Measurements from ENCODE around the gene CARS2.
"Not testable (repeated sequence)": the region's sequence is repeated elsewhere in the genome, so short reads cannot be mapped to it uniquely, and the experiment has no call there.

The CARS2 gene

GRCh38 chr13:110677731-110678545 lies 28.0 kb downstream of the CARS2 start:
- no peak for TF ChIP-seq CTCF (IDR thresholded peaks at IDR 0.05; ENCODE audit: low read depth, low read length)
- no peak for DNase-seq
- H3K9me3 ChIP-seq, result no peaks in the 10 kb centered on the region
- H3K36me3 ChIP-seq, result peaks cover 34% of the 10 kb centered on the region
- no peaks in the 10 kb centered on the region for H3K4me1 ChIP-seq
- no peak overlapping the region for H3K4me3 ChIP-seq (ENCODE audit: low read depth, low read length)
- H3K27me3 ChIP-seq, result no peaks in the 10 kb centered on the region

- no peak overlapping the region for H3K4me3 ChIP-seq (ENCODE audit: low read depth, low read length)
- H3K27me3 ChIP-seq, result no peaks in the 10 kb centered on the region
- peaks cover 26% of the 10 kb centered on the region for H3K36me3 ChIP-seq
- TF ChIP-seq CTCF (IDR thresholded peaks at IDR 0.05; ENCODE audit: low read depth, low read length), result no peak
- no peak for DNase-seq
- no peaks in the 10 kb centered on the region for H3K9me3 ChIP-seq
- no peaks in the 10 kb centered on the region for H3K4me1 ChIP-seq
Measured at GRCh38 chr13:110676595-110677587, 29.0 kb downstream of the CARS2 start.

GRCh38 chr13:110669814-110670213 lies 36.1 kb downstream of the CARS2 start:
- not testable (repeated sequence) for DNase-seq; H3K27me3 ChIP-seq; H3K9me3 ChIP-seq; H3K4me3 ChIP-seq (ENCODE audit: low read depth, low read length); H3K4me1 ChIP-seq
- peaks cover 30% of the 10 kb centered on the region for H3K36me3 ChIP-seq

- Histone ChIP-seq H3K36me3 (peaks cover 30% of the 10 kb centered on the region), H3K9me3 (no peaks in the 10 kb centered on the region), H3K4me1 (no peaks in the 10 kb centered on the region), H3K27me3 (no peaks in the 10 kb centered on the region), H3K4me3 (ENCODE audit: low read depth, low read length) (no peak overlapping the region)
- DNase-seq, result no peak
- TF ChIP-seq CTCF (IDR thresholded peaks at IDR 0.05; ENCODE audit: low read depth, low read length), result no peak
Measured at GRCh38 chr13:110669036-110669435, 36.9 kb downstream of the CARS2 start.

- Histone ChIP-seq H3K36me3 (peaks cover 45% of the 10 kb centered on the region), H3K9me3 (no peaks in the 10 kb centered on the region), H3K4me3 (ENCODE audit: low read depth, low read length) (no peak overlapping the region), H3K4me1 (no peaks in the 10 kb centered on the region), H3K27me3 (no peaks in the 10 kb centered on the region)
- TF ChIP-seq CTCF (IDR thresholded peaks at IDR 0.05; ENCODE audit: low read depth, low read length), result no peak
- DNase-seq, result no peak
Measured at GRCh38 chr13:110666255-110666533, 39.7 kb downstream of the CARS2 start.

GRCh38 chr13:110665491-110666254 lies 40.2 kb downstream of the CARS2 start:
- H3K9me3 ChIP-seq, result no peaks in the 10 kb centered on the region
- H3K36me3 ChIP-seq, result peaks cover 47% of the 10 kb centered on the region
- no peaks in the 10 kb centered on the region for H3K4me1 ChIP-seq
- H3K27me3 ChIP-seq, result no peaks in the 10 kb centered on the region
- TF ChIP-seq CTCF (IDR thresholded peaks at IDR 0.05; ENCODE audit: low read depth, low read length), result no peak
- DNase-seq, result no peak
- H3K4me3 ChIP-seq (ENCODE audit: low read depth, low read length), result no peak overlapping the region
